ENCODE measurements around the gene ACVR1C. TPM values are rescaled to one million over a fixed set of nuclear protein-coding genes. Genes with fewer than 3 reads are reported as not detected.
"Not testable (repeated sequence)": the region's sequence is repeated elsewhere in the genome, so short reads cannot be mapped to it uniquely, and the experiment has no call there.

ACVR1C gene
- polyA plus RNA-seq, 5 donors, result 0.09 to 0.40 (median 0.25) TPM

- no peak for DNase-seq
These were observed 54.5 kb downstream of the ACVR1C start for GRCh38 chr2:157574165-157574564.

- DNase-seq, result no peak
These were observed 55.9 kb downstream of the ACVR1C start for GRCh38 chr2:157572725-157573124.

- DNase-seq, result not testable (repeated sequence)
These were observed 62.0 kb downstream of the ACVR1C start for GRCh38 chr2:157566623-157567022.

GRCh38 chr2:157566113-157566512, 62.6 kb downstream of the ACVR1C start:
- not testable (repeated sequence) for DNase-seq

GRCh38 chr2:157565550-157565949, 63.1 kb downstream of the ACVR1C start:
- DNase-seq, result no peak

GRCh38 chr2:157559890-157560289, 68.8 kb downstream of the ACVR1C start:
- DNase-seq, result no peak

- DNase-seq, result no peak
These were observed 69.2 kb downstream of the ACVR1C start for GRCh38 chr2:157559461-157559860.

GRCh38 chr2:157559061-157559460, 69.6 kb downstream of the ACVR1C start:
- no peak for DNase-seq

- DNase-seq, result no peak
These were observed 70.9 kb downstream of the ACVR1C start for GRCh38 chr2:157557770-157558169.

GRCh38 chr2:157540102-157540501, 88.6 kb downstream of the ACVR1C start:
- no peak for DNase-seq

- DNase-seq, result no peak
These were observed 90.6 kb downstream of the ACVR1C start for GRCh38 chr2:157538064-157538463.

GRCh38 chr2:157536815-157537214, 91.8 kb downstream of the ACVR1C start:
- no peak for DNase-seq

- DNase-seq, result no peak
These were observed 99.5 kb downstream of the ACVR1C start for GRCh38 chr2:157528963-157529751.

GRCh38 chr2:157526070-157526469, 102.6 kb downstream of the ACVR1C start:
- DNase-seq, result no peak

- DNase-seq, result no peak
These were observed 105.1 kb downstream of the ACVR1C start for GRCh38 chr2:157523270-157524247.

- DNase-seq, result not testable (repeated sequence)
These were observed 113.7 kb downstream of the ACVR1C start for GRCh38 chr2:157514966-157515365.

GRCh38 chr2:157509744-157510143, 118.9 kb downstream of the ACVR1C start:
- DNase-seq, result no peak

GRCh38 chr2:157508676-157509075, 120.0 kb downstream of the ACVR1C start:
- DNase-seq, result no peak

GRCh38 chr2:157506586-157506985, 122.1 kb downstream of the ACVR1C start:
- DNase-seq, result no peak

GRCh38 chr2:157504623-157505022, 124.0 kb downstream of the ACVR1C start:
- no peak for DNase-seq

- DNase-seq, result no peak
These were observed 127.6 kb downstream of the ACVR1C start for GRCh38 chr2:157501026-157501425.

GRCh38 chr2:157500334-157500733, 128.3 kb downstream of the ACVR1C start:
- DNase-seq, result no peak

- no peak for DNase-seq
These were observed 130.2 kb downstream of the ACVR1C start for GRCh38 chr2:157498483-157498882.
